DND-41 (cell line): ENCODE results near the gene TWIST2.

Experiments
- ATAC-seq: fragments of 200-7000 bp; cut with Tn5 transposase; 3 replicates; pipeline ENCODE4 v1.9.1; 2021; ENCODE audit warnings: low read depth; ENCODE audit not compliant: insufficient read depth
- DNase-seq: peaks from one replicate; pipeline ENCODE4 v3.0.0-alpha.2; 2020
- H2AFZ ChIP-seq: 2 replicates; pipeline ENCODE4 v1.6.0; 2012; ENCODE audit warnings: low read depth, low read length
- H3K27ac ChIP-seq: 2 replicates; pipeline ENCODE4 v1.5.1; 2012; ENCODE audit warnings: low read length, inconsistent platforms
- H3K27me3 ChIP-seq: fragments of 200-600 bp; sonication (generic); 2 replicates; pipeline ENCODE4 v1.6.0; 2012; ENCODE audit warnings: low read length, mild to moderate bottlenecking, inconsistent platforms; ENCODE audit not compliant: insufficient read depth, poor library complexity
- H3K36me3 ChIP-seq: 2 replicates; pipeline ENCODE4 v1.5.1; 2012; ENCODE audit warnings: low read length, inconsistent platforms; ENCODE audit not compliant: insufficient read depth
- H3K4me1 ChIP-seq: 2 replicates; pipeline ENCODE4 v1.5.1; 2012; ENCODE audit warnings: mild to moderate bottlenecking, low read length; ENCODE audit not compliant: insufficient read depth
- H3K4me2 ChIP-seq: 2 replicates; pipeline ENCODE4 v1.6.0; 2012; ENCODE audit warnings: mild to moderate bottlenecking, moderate library complexity, low read length, inconsistent platforms; ENCODE audit not compliant: insufficient read depth
- H3K4me3 ChIP-seq, 2 experiments: fragments of 200-600 bp in 1 of 2; shearing (Covaris generic) in 1 of 2; 2 replicates each; pipeline ENCODE4 v1.5.1; 2012 to 2016; ENCODE audit warnings: inconsistent platforms in 2 of 2, low read length in 2 of 2, mild to moderate bottlenecking in 2 of 2, low read depth in 1 of 2, moderate library complexity in 1 of 2
- H3K79me2 ChIP-seq: 2 replicates; pipeline ENCODE4 v1.6.0; 2012; ENCODE audit warnings: low read length, inconsistent platforms; ENCODE audit not compliant: insufficient read depth
- H3K9ac ChIP-seq: 2 replicates; pipeline ENCODE4 v1.6.0; 2012; ENCODE audit warnings: low read depth, mild to moderate bottlenecking, inconsistent platforms, low read length, moderate library complexity
- H3K9me3 ChIP-seq: 2 replicates; pipeline ENCODE4 v1.5.1; 2012; ENCODE audit warnings: low read length, moderate library complexity, mild to moderate bottlenecking, inconsistent platforms; ENCODE audit not compliant: insufficient read depth, severe bottlenecking
- H4K20me1 ChIP-seq: 2 replicates; pipeline ENCODE4 v1.6.0; 2012; ENCODE audit warnings: low read length; ENCODE audit not compliant: insufficient read depth
- CTCF ChIP-seq: IDR thresholded peaks from 2 replicates; pipeline ENCODE4 v1.5.1; 2012; ENCODE audit warnings: borderline replicate concordance, low read length, moderate library complexity, mild to moderate bottlenecking; ENCODE audit not compliant: poor library complexity, severe bottlenecking; ENCODE audit errors: extremely low read depth
- EZH2 ChIP-seq: IDR thresholded peaks from 3 replicates; pipeline ENCODE4 v1.6.1; 2012; ENCODE audit warnings: borderline replicate concordance, low read depth, mild to moderate bottlenecking, moderate library complexity, low read length, inconsistent platforms; ENCODE audit not compliant: severe bottlenecking

TWIST2 gene

GRCh38 chr2:238912228-238912915 is 64.5 kb downstream of the TWIST2 start:
- ATAC-seq (no peak), DNase-seq (no peak)
- no peak overlapping the region for H2AFZ ChIP-seq
- no peaks in the 10 kb centered on the region for H3K4me1 ChIP-seq
- TF ChIP-seq EZH2 (no peak), CTCF (no peak)
- no peak overlapping the region for H3K4me3 ChIP-seq
- H3K79me2 ChIP-seq, result no peaks in the 10 kb centered on the region
- peaks cover 11% of the 10 kb centered on the region for H3K27me3 ChIP-seq
- H3K4me2 ChIP-seq, result no peak overlapping the region
- H3K36me3 ChIP-seq, result no peaks in the 10 kb centered on the region
- peaks cover 3% of the 10 kb centered on the region; the same call in 1 of the 2 replicates for H4K20me1 ChIP-seq
- H3K9me3 ChIP-seq, result no peaks in the 10 kb centered on the region
- H3K9ac ChIP-seq, result no peak overlapping the region
- no peak overlapping the region for H3K27ac ChIP-seq

GRCh38 chr2:238912916-238913875 is 65.3 kb downstream of the TWIST2 start:
- Histone ChIP-seq H2AFZ (no peak overlapping the region), H3K4me3 (no peak overlapping the region), H3K9ac (no peak overlapping the region), H3K36me3 (no peaks in the 10 kb centered on the region), H3K27ac (no peak overlapping the region), H3K27me3 (peaks cover 11% of the 10 kb centered on the region), H3K9me3 (no peaks in the 10 kb centered on the region), H3K4me1 (no peaks in the 10 kb centered on the region), H3K4me2 (no peak overlapping the region), H4K20me1 (peaks cover 3% of the 10 kb centered on the region; the same call in 1 of the 2 replicates), H3K79me2 (no peaks in the 10 kb centered on the region)
- ATAC-seq, result no peak
- TF ChIP-seq EZH2, result no peak
- no peak for TF ChIP-seq CTCF
- DNase-seq, result no peak

- ATAC-seq, result no peak
- Histone ChIP-seq H3K4me1 (no peaks in the 10 kb centered on the region), H3K9me3 (no peaks in the 10 kb centered on the region), H3K27me3 (peaks cover 11% of the 10 kb centered on the region), H3K27ac (no peak overlapping the region), H3K79me2 (no peaks in the 10 kb centered on the region), H2AFZ (no peak overlapping the region), H3K4me3 (no peak overlapping the region), H3K36me3 (no peaks in the 10 kb centered on the region), H3K4me2 (no peak overlapping the region), H4K20me1 (peaks cover 3% of the 10 kb centered on the region; the same call in 1 of the 2 replicates), H3K9ac (no peak overlapping the region)
- DNase-seq, result no peak
- TF ChIP-seq CTCF, result no peak
- TF ChIP-seq EZH2, result no peak
Measured at GRCh38 chr2:238913931-238914647, 66.2 kb downstream of the TWIST2 start.
